ENCODE results near the gene SELENOI. TPM values are rescaled to one million over a fixed set of nuclear protein-coding genes. Genes with fewer than 3 reads are reported as not detected.
A peak's percentile ranks its signal among the peaks of the same experiment; 100 is the strongest.

SELENOI gene
- total and polyA plus RNA-seq, 2 of the 4 experiments (the other 2 are of a cell fraction): 5.1 to 25.1 TPM

- Histone ChIP-seq H4K91ac (ENCODE audit: insufficient read depth, low read depth, low read length) (no peak overlapping the region), H3K4ac (ENCODE audit: low read depth, low read length) (no peak overlapping the region), H3K4me3 (ENCODE audit: insufficient read depth, low read depth, low read length) (no peak overlapping the region), H3K36me3 (ENCODE audit: control insufficient read depth, insufficient read depth, low read length) (no peaks in the 10 kb centered on the region), H4K5ac (ENCODE audit: low read depth, low read length) (no peak overlapping the region), H3K27ac (ENCODE audit: insufficient read depth, low read length) (no peak overlapping the region), H3K14ac (replicated peaks; ENCODE audit: low read depth, low read length) (no peak overlapping the region), H2BK5ac (ENCODE audit: low read depth, low read length, poor library complexity, severe bottlenecking) (no peak overlapping the region), H2BK15ac (ENCODE audit: low read depth, low read length) (no peak overlapping the region), H3K9me1 (ENCODE audit: insufficient read depth, low read length) (peaks cover 8% of the 10 kb centered on the region), H3K27me3 (ENCODE audit: control insufficient read depth, insufficient read depth, low read length) (no peaks in the 10 kb centered on the region), H3K18ac (ENCODE audit: low read depth, low read length) (no peak overlapping the region), H3K79me1 (ENCODE audit: low read depth in 1 of 2, low read length in 2 of 2) (peaks cover 18 to 70% of the 10 kb centered on the region in 2 experiments), H2BK20ac (ENCODE audit: low read depth, low read length) (no peak overlapping the region), H2BK120ac (ENCODE audit: low read depth, low read length) (no peak overlapping the region), H3K9ac (ENCODE audit: low read depth, low read length) (no peak overlapping the region), H4K20me1 (ENCODE audit: insufficient read depth, low read length) (peaks cover 15% of the 10 kb centered on the region; the same call in 1 of the 2 replicates), H3K4me1 (ENCODE audit: control insufficient read depth, insufficient read depth, low read length) (peaks cover 8% of the 10 kb centered on the region), H3K9me3 (ENCODE audit: control insufficient read depth, insufficient read depth, low read length) (no peaks in the 10 kb centered on the region), H3K56ac (ENCODE audit: extremely low read depth, insufficient read depth, low read length) (no peak overlapping the region), H3K4me2 (ENCODE audit: low read depth, low read length) (no peak overlapping the region), H2AK5ac (ENCODE audit: low read depth, low read length) (peak overlapping the region; percentile 19; the same call in 1 of the 2 replicates), H4K8ac (ENCODE audit: low read depth in 2 of 2, low read length in 2 of 2) (no peak overlapping the region), H2AK9ac (replicated peaks; ENCODE audit: low read depth, low read length, poor library complexity) (no peak overlapping the region), H2AFZ (replicated peaks; ENCODE audit: low read length, poor library complexity) (no peak overlapping the region), H3K23ac (ENCODE audit: low read depth, low read length) (no peak overlapping the region)
- CTCF ChIA-PET: no interaction called here
- ATAC-seq (ENCODE audit: low read depth) (peak; percentile 49; the same call in 1 of the 2 replicates), DNase-seq (peak; percentile 58)
- POLR2A ChIA-PET (ENCODE audit: unreplicated experiment): no interaction called here
- intact Hi-C loops (cut with micrococcal nuclease): no loop called here
- no TSS peak for BruUV-seq (replicated peaks)
- dilution Hi-C loops (cut with HindIII; ENCODE audit: low sequenced_read_pairs, unreplicated experiment): no loop called here
- in situ Hi-C loops (cut with MboI; ENCODE audit: low sequenced_read_pairs): no loop called here
- TF ChIP-seq SMC3 (IDR thresholded peaks at IDR 0.05; ENCODE audit: low read depth, low read length): no peak
- TF ChIP-seq POLR2A (IDR thresholded peaks at IDR 0.05; ENCODE audit: low read depth, low read length): no peak
- no peak for TF ChIP-seq BHLHE40 (IDR thresholded peaks at IDR 0.05; ENCODE audit: low read depth, low read length)
- no peak for TF ChIP-seq CTCF (conservative IDR thresholded peaks at IDR 0.05; ENCODE audit: low read depth, low read length)
- no peak for TF ChIP-seq ELK1 (IDR thresholded peaks at IDR 0.05; ENCODE audit: borderline replicate concordance, low read depth, low read length)
- no peak for TF ChIP-seq RFX5 (IDR thresholded peaks at IDR 0.05; ENCODE audit: low read depth, low read length)
- no peak for TF ChIP-seq NFE2L2 (IDR thresholded peaks at IDR 0.05; ENCODE audit: low read depth, low read length)
- TF ChIP-seq CEBPB (IDR thresholded peaks at IDR 0.05; ENCODE audit: low read depth, low read length): no peak
- WGBS, 2 experiments (ENCODE audit: extremely low coverage in 2 of 2, insufficient read length in 1 of 2): no CpG with 5 or more reads among the region's 1 CpG
Measured at GRCh38 chr2:26352892-26353291, 6.9 kb downstream of the SELENOI start.
